Measurements from ENCODE around the gene ATP8B4. TPM values are rescaled to one million over a fixed set of nuclear protein-coding genes. Genes with fewer than 3 reads are reported as not detected.

Gene ATP8B4
- polyA plus RNA-seq, 1 donor (not counting 4 experiments of a cell fraction or from before 2014, with no cell fraction given) = 0.05 TPM

- Histone ChIP-seq H3K4me2 (ENCODE audit: control insufficient read depth, extremely low read depth, insufficient read depth, low read depth, low read length) (no peak overlapping the region), H3K4me1 (ENCODE audit: control insufficient read depth, extremely low read depth, insufficient read depth, low read length) (no peaks in the 10 kb centered on the region), H4K20me1 (ENCODE audit: control insufficient read depth, extremely low read depth, insufficient read depth, low read length) (no peaks in the 10 kb centered on the region), H3K9me1 (ENCODE audit: control insufficient read depth, extremely low read depth, insufficient read depth, low read length) (no peaks in the 10 kb centered on the region), H3K27me3 (ENCODE audit: control insufficient read depth, extremely low read depth, insufficient read depth, low read length) (peaks cover 3% of the 10 kb centered on the region), H3K4me3 (ENCODE audit: control insufficient read depth in 2 of 3, extremely low read depth in 1 of 3, insufficient read depth in 2 of 3, low read depth in 1 of 3, low read length in 3 of 3) (no peak overlapping the region), H3K27ac (ENCODE audit: control insufficient read depth, insufficient read depth, low read length) (no peak overlapping the region), H2AFZ (ENCODE audit: control insufficient read depth, low read length) (no peak overlapping the region), H3K9ac (ENCODE audit: control insufficient read depth, extremely low read depth, insufficient read depth, low read length) (no peak overlapping the region), H3K36me3 (ENCODE audit: control insufficient read depth in 2 of 2, extremely low read depth in 1 of 2, insufficient read depth in 2 of 2, low read length in 2 of 2) (no peaks in the 10 kb centered on the region), H3K79me2 (ENCODE audit: control insufficient read depth, insufficient read depth, low read length) (no peaks in the 10 kb centered on the region), H3K9me3 (ENCODE audit: control insufficient read depth, low read depth, low read length) (no peaks in the 10 kb centered on the region)
- DNase-seq (ENCODE audit: low read depth, low spot score) = no peak
- dilution Hi-C loops (cut with MboI; ENCODE audit: extremely low pct_ligation_motif_present, low sequenced_read_pairs) = no loop called here
- no peak for TF ChIP-seq EZH2 (IDR thresholded peaks at IDR 0.05; ENCODE audit: low read length)
- TF ChIP-seq, protein P1, sequence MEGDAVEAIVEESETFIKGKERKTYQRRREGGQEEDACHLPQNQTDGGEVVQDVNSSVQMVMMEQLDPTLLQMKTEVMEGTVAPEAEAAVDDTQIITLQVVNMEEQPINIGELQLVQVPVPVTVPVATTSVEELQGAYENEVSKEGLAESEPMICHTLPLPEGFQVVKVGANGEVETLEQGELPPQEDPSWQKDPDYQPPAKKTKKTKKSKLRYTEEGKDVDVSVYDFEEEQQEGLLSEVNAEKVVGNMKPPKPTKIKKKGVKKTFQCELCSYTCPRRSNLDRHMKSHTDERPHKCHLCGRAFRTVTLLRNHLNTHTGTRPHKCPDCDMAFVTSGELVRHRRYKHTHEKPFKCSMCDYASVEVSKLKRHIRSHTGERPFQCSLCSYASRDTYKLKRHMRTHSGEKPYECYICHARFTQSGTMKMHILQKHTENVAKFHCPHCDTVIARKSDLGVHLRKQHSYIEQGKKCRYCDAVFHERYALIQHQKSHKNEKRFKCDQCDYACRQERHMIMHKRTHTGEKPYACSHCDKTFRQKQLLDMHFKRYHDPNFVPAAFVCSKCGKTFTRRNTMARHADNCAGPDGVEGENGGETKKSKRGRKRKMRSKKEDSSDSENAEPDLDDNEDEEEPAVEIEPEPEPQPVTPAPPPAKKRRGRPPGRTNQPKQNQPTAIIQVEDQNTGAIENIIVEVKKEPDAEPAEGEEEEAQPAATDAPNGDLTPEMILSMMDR (optimal IDR thresholded peaks at IDR 0.05 in 1 of 3, IDR thresholded peaks at IDR 0.05 in 1 of 3, conservative IDR thresholded peaks at IDR 0.05 in 1 of 3; ENCODE audit: extremely low read depth in 1 of 3, insufficient read depth in 2 of 3, low read length in 3 of 3) = no peak
- FAIRE-seq = no peak
Measured at GRCh38 chr15:50057905-50058639, 61.0 kb downstream of the ATP8B4 start.

- H3K79me2 ChIP-seq (ENCODE audit: control insufficient read depth, insufficient read depth, low read length) = no peaks in the 10 kb centered on the region
- no peak overlapping the region for H3K9ac ChIP-seq (ENCODE audit: control insufficient read depth, extremely low read depth, insufficient read depth, low read length)
- H3K27me3 ChIP-seq (ENCODE audit: control insufficient read depth, extremely low read depth, insufficient read depth, low read length) = peaks cover 3% of the 10 kb centered on the region
- dilution Hi-C loops (cut with MboI; ENCODE audit: extremely low pct_ligation_motif_present, low sequenced_read_pairs) = no loop called here
- DNase-seq (ENCODE audit: low read depth, low spot score) = no peak
- FAIRE-seq = no peak
- no peak overlapping the region for H3K4me3 ChIP-seq (ENCODE audit: control insufficient read depth in 2 of 3, extremely low read depth in 1 of 3, insufficient read depth in 2 of 3, low read depth in 1 of 3, low read length in 3 of 3)
- no peaks in the 10 kb centered on the region for H3K36me3 ChIP-seq (ENCODE audit: control insufficient read depth in 2 of 2, extremely low read depth in 1 of 2, insufficient read depth in 2 of 2, low read length in 2 of 2)
- H3K4me1 ChIP-seq (ENCODE audit: control insufficient read depth, extremely low read depth, insufficient read depth, low read length) = no peaks in the 10 kb centered on the region
- H3K9me3 ChIP-seq (ENCODE audit: control insufficient read depth, low read depth, low read length) = no peaks in the 10 kb centered on the region
- no peaks in the 10 kb centered on the region for H3K9me1 ChIP-seq (ENCODE audit: control insufficient read depth, extremely low read depth, insufficient read depth, low read length)
- no peak overlapping the region for H3K4me2 ChIP-seq (ENCODE audit: control insufficient read depth, extremely low read depth, insufficient read depth, low read depth, low read length)
- H2AFZ ChIP-seq (ENCODE audit: control insufficient read depth, low read length) = no peak overlapping the region
- H3K27ac ChIP-seq (ENCODE audit: control insufficient read depth, insufficient read depth, low read length) = no peak overlapping the region
- no peak for TF ChIP-seq EZH2 (IDR thresholded peaks at IDR 0.05; ENCODE audit: low read length)
- TF ChIP-seq, protein P1 (optimal IDR thresholded peaks at IDR 0.05 in 1 of 3, IDR thresholded peaks at IDR 0.05 in 1 of 3, conservative IDR thresholded peaks at IDR 0.05 in 1 of 3; ENCODE audit: extremely low read depth in 1 of 3, insufficient read depth in 2 of 3, low read length in 3 of 3) = no peak
- no peaks in the 10 kb centered on the region for H4K20me1 ChIP-seq (ENCODE audit: control insufficient read depth, extremely low read depth, insufficient read depth, low read length)
Measured at GRCh38 chr15:50057196-50057595, 61.8 kb downstream of the ATP8B4 start.
